Chondrocyte (in vitro differentiated cells): Measurements from ENCODE around the gene LMF2. TPM values are rescaled to one million over a fixed set of nuclear protein-coding genes. Genes with fewer than 3 reads are reported as not detected.
A peak's percentile ranks its signal among the peaks of the same experiment; 100 is the strongest.
"Not testable (repeated sequence)": the region's sequence is repeated elsewhere in the genome, so short reads cannot be mapped to it uniquely, and the experiment has no call there.

ENCODE experiments used
- DNase-seq: peaks from one replicate; pipeline ENCODE4 v3.0.0; 2021; ENCODE audit warnings: mixed read lengths, low spot score
- H3K27ac Mint-ChIP-seq: one replicate; pipeline ENCODE4 v1.8.0; 2021; ENCODE audit warnings: mild to moderate bottlenecking, moderate library complexity, mixed read lengths; ENCODE audit not compliant: unreplicated experiment
- H3K27me3 Mint-ChIP-seq: 2 replicates; pipeline ENCODE4 v1.8.0; 2021; ENCODE audit warnings: low read depth, mixed read lengths
- H3K36me3 Mint-ChIP-seq: 2 replicates; pipeline ENCODE4 v1.8.0; 2021; ENCODE audit warnings: low read depth, mixed read lengths
- H3K4me1 Mint-ChIP-seq: 2 replicates; pipeline ENCODE4 v1.8.0; 2021; ENCODE audit warnings: low read depth, mild to moderate bottlenecking, mixed read lengths
- H3K4me3 Mint-ChIP-seq: one replicate; pipeline ENCODE4 v1.8.0; 2021; ENCODE audit warnings: mild to moderate bottlenecking, moderate library complexity, mixed read lengths; ENCODE audit not compliant: unreplicated experiment
- H3K9me3 Mint-ChIP-seq: 2 replicates; pipeline ENCODE4 v1.8.0; 2021; ENCODE audit warnings: low read depth, mixed read lengths
- total RNA-seq: library from RNA; stranded (reverse); gene quantifications from 3 replicates; pipeline ENCODE4 v1.2.1, GENCODE V29; 2021
- TF ChIP-seq, protein P1 (sequence below): fragments of 200-600 bp; sonication (generic); IDR thresholded peaks from 2 replicates; pipeline ENCODE4 v1.5.0; 2021; ENCODE audit warnings: antibody characterized with exemption, mild to moderate bottlenecking, moderate library complexity

Gene LMF2
- total RNA-seq, 1 donor from 2014 or later: 120 TPM

GRCh38 chr22:50520826-50521453 is 13.4 kb upstream of the LMF2 start:
- no peak overlapping the region for H3K4me3 Mint-ChIP-seq
- DNase-seq: no peak
- no peak overlapping the region for H3K27ac Mint-ChIP-seq
- no peaks in the 10 kb centered on the region for H3K27me3 Mint-ChIP-seq
- peaks cover 20% of the 10 kb centered on the region for H3K4me1 Mint-ChIP-seq
- H3K9me3 Mint-ChIP-seq: no peaks in the 10 kb centered on the region
- peaks cover 9% of the 10 kb centered on the region for H3K36me3 Mint-ChIP-seq
- TF ChIP-seq, protein P1, sequence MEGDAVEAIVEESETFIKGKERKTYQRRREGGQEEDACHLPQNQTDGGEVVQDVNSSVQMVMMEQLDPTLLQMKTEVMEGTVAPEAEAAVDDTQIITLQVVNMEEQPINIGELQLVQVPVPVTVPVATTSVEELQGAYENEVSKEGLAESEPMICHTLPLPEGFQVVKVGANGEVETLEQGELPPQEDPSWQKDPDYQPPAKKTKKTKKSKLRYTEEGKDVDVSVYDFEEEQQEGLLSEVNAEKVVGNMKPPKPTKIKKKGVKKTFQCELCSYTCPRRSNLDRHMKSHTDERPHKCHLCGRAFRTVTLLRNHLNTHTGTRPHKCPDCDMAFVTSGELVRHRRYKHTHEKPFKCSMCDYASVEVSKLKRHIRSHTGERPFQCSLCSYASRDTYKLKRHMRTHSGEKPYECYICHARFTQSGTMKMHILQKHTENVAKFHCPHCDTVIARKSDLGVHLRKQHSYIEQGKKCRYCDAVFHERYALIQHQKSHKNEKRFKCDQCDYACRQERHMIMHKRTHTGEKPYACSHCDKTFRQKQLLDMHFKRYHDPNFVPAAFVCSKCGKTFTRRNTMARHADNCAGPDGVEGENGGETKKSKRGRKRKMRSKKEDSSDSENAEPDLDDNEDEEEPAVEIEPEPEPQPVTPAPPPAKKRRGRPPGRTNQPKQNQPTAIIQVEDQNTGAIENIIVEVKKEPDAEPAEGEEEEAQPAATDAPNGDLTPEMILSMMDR: no peak

DNA sequence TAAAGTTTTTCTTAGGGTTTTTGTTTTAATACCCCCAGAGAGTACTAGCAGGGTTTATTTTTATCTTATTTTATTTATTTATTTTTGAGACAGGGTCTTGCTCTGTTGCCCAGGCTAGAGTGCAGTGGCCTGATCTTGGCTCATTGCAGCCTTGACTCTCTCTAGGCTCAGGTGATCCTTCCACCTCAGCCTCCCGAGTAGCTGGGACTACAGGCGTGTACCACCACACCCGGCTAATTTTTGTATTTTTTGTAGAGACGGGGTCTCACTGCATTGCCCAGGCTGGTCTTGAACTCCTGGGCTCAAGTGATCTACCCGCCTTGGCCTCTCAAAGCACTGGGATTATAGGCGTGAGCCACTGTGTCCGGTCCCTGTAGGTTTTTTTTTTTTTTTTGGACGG is 12.7 kb upstream of the LMF2 start:
- H3K27me3 Mint-ChIP-seq, H3K27ac Mint-ChIP-seq, DNase-seq, H3K4me3 Mint-ChIP-seq, H3K9me3 Mint-ChIP-seq: not testable (repeated sequence)
- peaks cover 11% of the 10 kb centered on the region for H3K36me3 Mint-ChIP-seq
- peaks cover 20% of the 10 kb centered on the region for H3K4me1 Mint-ChIP-seq

GRCh38 chr22:50519151-50519550 is 11.6 kb upstream of the LMF2 start:
- TF ChIP-seq, protein P1: no peak
- Mint-ChIP-seq H3K27me3 (no peaks in the 10 kb centered on the region), H3K4me3 (no peak overlapping the region), H3K27ac (no peak overlapping the region), H3K9me3 (no peaks in the 10 kb centered on the region), H3K36me3 (peaks cover 8% of the 10 kb centered on the region), H3K4me1 (peaks cover 12% of the 10 kb centered on the region)
- no peak for DNase-seq

GRCh38 chr22:50518606-50519005 is 11.1 kb upstream of the LMF2 start:
- Mint-ChIP-seq H3K36me3 (peaks cover 8% of the 10 kb centered on the region), H3K4me3 (no peak overlapping the region), H3K9me3 (no peaks in the 10 kb centered on the region), H3K4me1 (peaks cover 8% of the 10 kb centered on the region), H3K27ac (no peak overlapping the region), H3K27me3 (no peaks in the 10 kb centered on the region)
- TF ChIP-seq, protein P1: no peak
- no peak for DNase-seq

DNA sequence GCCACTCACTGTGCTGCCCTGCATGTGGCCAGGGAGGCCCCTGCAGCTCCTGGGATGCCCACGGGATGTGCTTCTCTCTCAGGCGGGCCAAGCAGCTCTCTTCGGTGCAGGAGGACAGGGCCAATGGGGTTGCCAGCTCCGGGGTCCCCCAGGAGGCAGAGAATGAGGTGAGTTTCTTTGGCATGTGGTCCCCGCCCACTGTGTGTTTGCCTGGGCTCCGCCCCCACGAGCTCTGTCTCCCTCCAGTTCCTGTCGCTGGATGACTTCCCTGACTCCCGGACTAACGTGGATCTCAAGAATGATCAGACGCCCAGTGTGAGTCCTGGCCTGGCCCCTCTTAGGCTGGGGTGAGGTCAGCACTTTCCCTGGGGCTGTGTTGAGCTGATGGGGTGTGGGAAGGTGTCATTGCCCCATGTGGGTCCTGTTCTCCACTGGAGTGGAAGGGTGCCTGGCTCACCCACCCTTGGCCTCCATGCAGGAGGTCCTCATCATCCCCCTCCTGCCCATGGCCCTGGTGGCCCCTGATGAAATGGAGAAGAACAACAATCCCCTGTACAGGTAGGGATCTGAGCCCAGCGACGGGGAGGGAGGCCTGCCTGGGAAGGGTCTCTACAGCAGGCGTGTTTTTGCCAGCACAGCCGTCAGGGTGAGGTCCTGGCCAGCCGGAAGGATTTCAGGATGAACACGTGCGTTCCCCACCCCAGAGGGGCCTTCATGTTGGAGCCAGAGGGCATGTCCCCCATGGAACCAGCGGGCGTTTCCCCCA is 10.2 kb upstream of the LMF2 start:
- Mint-ChIP-seq H3K9me3 (no peaks in the 10 kb centered on the region), H3K4me3 (no peak overlapping the region), H3K27ac (no peak overlapping the region), H3K27me3 (no peaks in the 10 kb centered on the region), H3K36me3 (peaks cover 8% of the 10 kb centered on the region), H3K4me1 (no peaks in the 10 kb centered on the region)
- TF ChIP-seq, protein P1: no peak
- peak; percentile 82 for DNase-seq
